GM23338 (cell line): ENCODE data around the gene COL16A1.

ENCODE experiments used
- CREB1 ChIP-seq: fragments of 250-450 bp; sonication (Bioruptor Pico); IDR thresholded peaks from 2 replicates; pipeline ENCODE4 v1.5.0; 2020; ENCODE audit warnings: low read depth, mild to moderate bottlenecking, moderate library complexity
- CTCF ChIP-seq, 2 experiments: fragments of 200-600 bp in 1 of 2; sonication (generic) in 1 of 2; conservative IDR thresholded peaks; 2 replicates each; pipeline versions ENCODE4 v1.5.1 to v1.6.1; 2016 to 2017; ENCODE audit warnings: antibody characterized with exemption in 2 of 2, low read depth in 2 of 2, mild to moderate bottlenecking in 2 of 2, moderate library complexity in 1 of 2
- EZH2 ChIP-seq: fragments of 200-600 bp; sonication (generic); IDR thresholded peaks from one replicate; pipeline ENCODE4 v1.8.0; 2017; ENCODE audit warnings: antibody characterized with exemption, mild to moderate bottlenecking, low read depth; ENCODE audit not compliant: unreplicated experiment
- EZH2phosphoT487 ChIP-seq: fragments of 200-600 bp; sonication (generic); IDR thresholded peaks from one replicate; pipeline ENCODE4 v1.8.1; 2018; ENCODE audit warnings: antibody characterized with exemption; ENCODE audit not compliant: unreplicated experiment
- JUNB ChIP-seq: IDR thresholded peaks from one replicate; pipeline ENCODE4 v1.6.1; 2016; ENCODE audit warnings: antibody characterized with exemption; ENCODE audit not compliant: unreplicated experiment
- POLR2AphosphoS5 ChIP-seq: IDR thresholded peaks from 2 replicates; pipeline ENCODE4 v1.6.1; 2016; ENCODE audit warnings: antibody characterized with exemption, low read depth
- ZNF114 ChIP-seq: fragments of 250-450 bp; sonication (Bioruptor Pico); IDR thresholded peaks from 2 replicates; pipeline ENCODE4 v1.5.0; 2020; ENCODE audit warnings: mild to moderate bottlenecking, moderate library complexity
- TF ChIP-seq, protein P1 (sequence below): IDR thresholded peaks from one replicate; pipeline ENCODE4 v1.6.1; 2018; ENCODE audit warnings: antibody characterized with exemption; ENCODE audit not compliant: unreplicated experiment

DNA sequence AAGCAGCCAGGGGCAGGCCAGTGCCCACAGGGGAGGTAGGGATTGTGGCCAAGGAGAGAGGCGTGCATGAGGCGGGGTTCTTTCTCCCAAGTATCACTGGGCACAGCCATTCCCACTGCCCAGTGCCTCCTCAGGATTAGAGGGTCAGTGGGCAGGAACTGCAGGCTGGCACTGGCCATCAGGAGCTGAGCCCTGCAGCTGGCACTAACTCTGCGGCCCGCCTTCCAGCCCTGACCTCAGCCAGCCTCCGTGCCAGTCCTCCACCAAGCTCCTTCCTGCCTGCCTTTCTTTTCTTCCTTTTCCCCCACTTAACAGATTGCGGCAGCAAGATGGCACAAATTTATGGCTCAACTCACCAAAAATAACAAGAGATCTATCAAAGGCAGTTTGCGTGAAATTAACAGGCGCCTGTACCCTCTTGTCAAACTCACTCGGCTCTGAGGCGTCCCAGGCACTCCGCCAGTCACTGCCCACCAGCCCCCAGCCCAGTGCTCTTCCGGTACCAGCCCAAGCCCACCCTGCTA, 49.2 kb upstream of the COL16A1 start:
- TF ChIP-seq CTCF (conservative IDR thresholded peaks at IDR 0.05; ENCODE audit: low read depth in 2 of 2) (no peak), POLR2AphosphoS5 (no peak), JUNB (no peak), EZH2 (no peak), EZH2phosphoT487 (no peak), ZNF114 (CRISPR knock-in tag) (no peak), CREB1 (CRISPR knock-in tag) (no peak)
- TF ChIP-seq, protein P1, sequence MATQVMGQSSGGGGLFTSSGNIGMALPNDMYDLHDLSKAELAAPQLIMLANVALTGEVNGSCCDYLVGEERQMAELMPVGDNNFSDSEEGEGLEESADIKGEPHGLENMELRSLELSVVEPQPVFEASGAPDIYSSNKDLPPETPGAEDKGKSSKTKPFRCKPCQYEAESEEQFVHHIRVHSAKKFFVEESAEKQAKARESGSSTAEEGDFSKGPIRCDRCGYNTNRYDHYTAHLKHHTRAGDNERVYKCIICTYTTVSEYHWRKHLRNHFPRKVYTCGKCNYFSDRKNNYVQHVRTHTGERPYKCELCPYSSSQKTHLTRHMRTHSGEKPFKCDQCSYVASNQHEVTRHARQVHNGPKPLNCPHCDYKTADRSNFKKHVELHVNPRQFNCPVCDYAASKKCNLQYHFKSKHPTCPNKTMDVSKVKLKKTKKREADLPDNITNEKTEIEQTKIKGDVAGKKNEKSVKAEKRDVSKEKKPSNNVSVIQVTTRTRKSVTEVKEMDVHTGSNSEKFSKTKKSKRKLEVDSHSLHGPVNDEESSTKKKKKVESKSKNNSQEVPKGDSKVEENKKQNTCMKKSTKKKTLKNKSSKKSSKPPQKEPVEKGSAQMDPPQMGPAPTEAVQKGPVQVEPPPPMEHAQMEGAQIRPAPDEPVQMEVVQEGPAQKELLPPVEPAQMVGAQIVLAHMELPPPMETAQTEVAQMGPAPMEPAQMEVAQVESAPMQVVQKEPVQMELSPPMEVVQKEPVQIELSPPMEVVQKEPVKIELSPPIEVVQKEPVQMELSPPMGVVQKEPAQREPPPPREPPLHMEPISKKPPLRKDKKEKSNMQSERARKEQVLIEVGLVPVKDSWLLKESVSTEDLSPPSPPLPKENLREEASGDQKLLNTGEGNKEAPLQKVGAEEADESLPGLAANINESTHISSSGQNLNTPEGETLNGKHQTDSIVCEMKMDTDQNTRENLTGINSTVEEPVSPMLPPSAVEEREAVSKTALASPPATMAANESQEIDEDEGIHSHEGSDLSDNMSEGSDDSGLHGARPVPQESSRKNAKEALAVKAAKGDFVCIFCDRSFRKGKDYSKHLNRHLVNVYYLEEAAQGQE: no peak
